ENCODE measurements around the gene SPATA12. TPM values are rescaled to one million over a fixed set of nuclear protein-coding genes. Genes with fewer than 3 reads are reported as not detected.

SPATA12 gene
- total and polyA plus RNA-seq, 4 donors, result not detected

- no peak overlapping the region for H3K27ac ChIP-seq (ENCODE audit: low read depth in 1 of 2, low read length in 2 of 2)
- H3K27me3 ChIP-seq (ENCODE audit: control insufficient read depth in 4 of 4, insufficient read depth in 4 of 4, low read length in 3 of 4), result no peaks in the 10 kb centered on the region
- H3K4me3 ChIP-seq (ENCODE audit: low read depth in 1 of 3, low read length in 3 of 3), result no peak overlapping the region
- 71% methylated on average over 5 of the region's 5 CpGs for WGBS
- no peak for DNase-seq (ENCODE audit: low spot score)
- no peaks in the 10 kb centered on the region for H3K4me1 ChIP-seq (ENCODE audit: control insufficient read depth in 4 of 4, insufficient read depth in 4 of 4, low read length in 3 of 4)
- TF ChIP-seq, protein P1, sequence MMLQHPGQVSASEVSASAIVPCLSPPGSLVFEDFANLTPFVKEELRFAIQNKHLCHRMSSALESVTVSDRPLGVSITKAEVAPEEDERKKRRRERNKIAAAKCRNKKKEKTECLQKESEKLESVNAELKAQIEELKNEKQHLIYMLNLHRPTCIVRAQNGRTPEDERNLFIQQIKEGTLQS (IDR thresholded peaks at IDR 0.05), result no peak
- TF ChIP-seq, protein P2, sequence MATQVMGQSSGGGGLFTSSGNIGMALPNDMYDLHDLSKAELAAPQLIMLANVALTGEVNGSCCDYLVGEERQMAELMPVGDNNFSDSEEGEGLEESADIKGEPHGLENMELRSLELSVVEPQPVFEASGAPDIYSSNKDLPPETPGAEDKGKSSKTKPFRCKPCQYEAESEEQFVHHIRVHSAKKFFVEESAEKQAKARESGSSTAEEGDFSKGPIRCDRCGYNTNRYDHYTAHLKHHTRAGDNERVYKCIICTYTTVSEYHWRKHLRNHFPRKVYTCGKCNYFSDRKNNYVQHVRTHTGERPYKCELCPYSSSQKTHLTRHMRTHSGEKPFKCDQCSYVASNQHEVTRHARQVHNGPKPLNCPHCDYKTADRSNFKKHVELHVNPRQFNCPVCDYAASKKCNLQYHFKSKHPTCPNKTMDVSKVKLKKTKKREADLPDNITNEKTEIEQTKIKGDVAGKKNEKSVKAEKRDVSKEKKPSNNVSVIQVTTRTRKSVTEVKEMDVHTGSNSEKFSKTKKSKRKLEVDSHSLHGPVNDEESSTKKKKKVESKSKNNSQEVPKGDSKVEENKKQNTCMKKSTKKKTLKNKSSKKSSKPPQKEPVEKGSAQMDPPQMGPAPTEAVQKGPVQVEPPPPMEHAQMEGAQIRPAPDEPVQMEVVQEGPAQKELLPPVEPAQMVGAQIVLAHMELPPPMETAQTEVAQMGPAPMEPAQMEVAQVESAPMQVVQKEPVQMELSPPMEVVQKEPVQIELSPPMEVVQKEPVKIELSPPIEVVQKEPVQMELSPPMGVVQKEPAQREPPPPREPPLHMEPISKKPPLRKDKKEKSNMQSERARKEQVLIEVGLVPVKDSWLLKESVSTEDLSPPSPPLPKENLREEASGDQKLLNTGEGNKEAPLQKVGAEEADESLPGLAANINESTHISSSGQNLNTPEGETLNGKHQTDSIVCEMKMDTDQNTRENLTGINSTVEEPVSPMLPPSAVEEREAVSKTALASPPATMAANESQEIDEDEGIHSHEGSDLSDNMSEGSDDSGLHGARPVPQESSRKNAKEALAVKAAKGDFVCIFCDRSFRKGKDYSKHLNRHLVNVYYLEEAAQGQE (IDR thresholded peaks at IDR 0.05), result no peak
- no peak for TF ChIP-seq JUND (IDR thresholded peaks at IDR 0.05)
- TF ChIP-seq HNF4A (conservative IDR thresholded peaks at IDR 0.05), result no peak
- TF ChIP-seq ZBTB33 (IDR thresholded peaks at IDR 0.05), result no peak
- TF ChIP-seq, protein P3, sequence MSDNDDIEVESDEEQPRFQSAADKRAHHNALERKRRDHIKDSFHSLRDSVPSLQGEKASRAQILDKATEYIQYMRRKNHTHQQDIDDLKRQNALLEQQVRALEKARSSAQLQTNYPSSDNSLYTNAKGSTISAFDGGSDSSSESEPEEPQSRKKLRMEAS (IDR thresholded peaks at IDR 0.05), result no peak
- TF ChIP-seq TAF1 (conservative IDR thresholded peaks at IDR 0.05), result no peak
- no peak for TF ChIP-seq EGR1 (IDR thresholded peaks at IDR 0.05; ENCODE audit: low read depth in 2 of 2)
- no peak for TF ChIP-seq FOXA2 (IDR thresholded peaks at IDR 0.05)
- TF ChIP-seq FOXA1 (IDR thresholded peaks at IDR 0.05), result no peak
- no peak for TF ChIP-seq GABPA (IDR thresholded peaks at IDR 0.05 in 1 of 2, conservative IDR thresholded peaks at IDR 0.05 in 1 of 2)
- no peak for TF ChIP-seq SP1 (IDR thresholded peaks at IDR 0.05)
- no peak for TF ChIP-seq NR2F2 (IDR thresholded peaks at IDR 0.05)
- no peak for TF ChIP-seq HNF4G (IDR thresholded peaks at IDR 0.05)
- TF ChIP-seq, protein P4, sequence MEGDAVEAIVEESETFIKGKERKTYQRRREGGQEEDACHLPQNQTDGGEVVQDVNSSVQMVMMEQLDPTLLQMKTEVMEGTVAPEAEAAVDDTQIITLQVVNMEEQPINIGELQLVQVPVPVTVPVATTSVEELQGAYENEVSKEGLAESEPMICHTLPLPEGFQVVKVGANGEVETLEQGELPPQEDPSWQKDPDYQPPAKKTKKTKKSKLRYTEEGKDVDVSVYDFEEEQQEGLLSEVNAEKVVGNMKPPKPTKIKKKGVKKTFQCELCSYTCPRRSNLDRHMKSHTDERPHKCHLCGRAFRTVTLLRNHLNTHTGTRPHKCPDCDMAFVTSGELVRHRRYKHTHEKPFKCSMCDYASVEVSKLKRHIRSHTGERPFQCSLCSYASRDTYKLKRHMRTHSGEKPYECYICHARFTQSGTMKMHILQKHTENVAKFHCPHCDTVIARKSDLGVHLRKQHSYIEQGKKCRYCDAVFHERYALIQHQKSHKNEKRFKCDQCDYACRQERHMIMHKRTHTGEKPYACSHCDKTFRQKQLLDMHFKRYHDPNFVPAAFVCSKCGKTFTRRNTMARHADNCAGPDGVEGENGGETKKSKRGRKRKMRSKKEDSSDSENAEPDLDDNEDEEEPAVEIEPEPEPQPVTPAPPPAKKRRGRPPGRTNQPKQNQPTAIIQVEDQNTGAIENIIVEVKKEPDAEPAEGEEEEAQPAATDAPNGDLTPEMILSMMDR (IDR thresholded peaks at IDR 0.05; ENCODE audit: low read depth, low read length, missing input control), result no peak
- TF ChIP-seq YY1 (IDR thresholded peaks at IDR 0.05), result no peak
- TF ChIP-seq RAD21 (IDR thresholded peaks at IDR 0.05), result no peak
- H3K9me3 ChIP-seq (ENCODE audit: control insufficient read depth in 4 of 4, low read length in 3 of 4), result no peaks in the 10 kb centered on the region
- no peaks in the 10 kb centered on the region for H3K36me3 ChIP-seq (ENCODE audit: control insufficient read depth in 4 of 4, insufficient read depth in 3 of 4, low read depth in 1 of 4, low read length in 3 of 4)
- H3K9ac ChIP-seq (ENCODE audit: low read depth in 1 of 2, low read length in 2 of 2), result no peak overlapping the region
These were observed 51.7 kb downstream of the SPATA12 start for GRCh38 chr3:57112206-57112605.

DNA sequence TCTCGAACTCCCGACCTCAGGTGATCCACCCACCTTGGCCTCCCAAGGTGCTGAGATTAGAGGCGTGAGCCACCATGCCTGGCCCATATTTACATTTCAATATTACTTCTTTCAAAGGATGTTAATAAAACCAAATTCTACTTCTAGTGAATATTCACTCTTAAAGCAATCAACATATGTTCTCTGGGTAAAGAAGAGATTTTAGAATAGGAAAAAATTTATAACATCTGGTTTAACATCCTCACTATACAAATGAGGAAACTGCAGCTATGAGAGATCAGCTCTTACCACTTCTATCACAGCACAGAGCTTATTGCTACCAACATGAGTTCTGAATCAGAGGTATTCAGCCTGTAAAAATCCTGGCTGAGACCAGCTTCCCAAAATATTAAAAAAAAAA lies 56.0 kb downstream of the SPATA12 start:
- no peak for DNase-seq (ENCODE audit: low spot score)
- no peaks in the 10 kb centered on the region for H3K27me3 ChIP-seq (ENCODE audit: control insufficient read depth in 4 of 4, insufficient read depth in 4 of 4, low read length in 3 of 4)
- WGBS, result 88% methylated on average over 3 of the region's 3 CpGs
- TF ChIP-seq HNF4G (IDR thresholded peaks at IDR 0.05) (no peak), FOXA1 (IDR thresholded peaks at IDR 0.05) (no peak), ZBTB33 (IDR thresholded peaks at IDR 0.05) (no peak), SP1 (IDR thresholded peaks at IDR 0.05) (no peak), HNF4A (conservative IDR thresholded peaks at IDR 0.05) (no peak), EGR1 (IDR thresholded peaks at IDR 0.05; ENCODE audit: low read depth in 2 of 2) (no peak), RAD21 (IDR thresholded peaks at IDR 0.05) (no peak), FOXA2 (IDR thresholded peaks at IDR 0.05) (no peak), RXRA (IDR thresholded peaks at IDR 0.05) (no peak), YY1 (IDR thresholded peaks at IDR 0.05) (no peak), GABPA (IDR thresholded peaks at IDR 0.05 in 1 of 2, conservative IDR thresholded peaks at IDR 0.05 in 1 of 2) (no peak)
- TF ChIP-seq, protein P1 (IDR thresholded peaks at IDR 0.05), result no peak
- TF ChIP-seq, protein P2 (IDR thresholded peaks at IDR 0.05), result no peak

More for the DNA sequence above, 56.0 kb downstream of the SPATA12 start:
- Histone ChIP-seq H3K36me3 (ENCODE audit: control insufficient read depth in 4 of 4, insufficient read depth in 3 of 4, low read depth in 1 of 4, low read length in 3 of 4) (no peaks in the 10 kb centered on the region), H3K27ac (ENCODE audit: low read depth in 1 of 2, low read length in 2 of 2) (no peak overlapping the region), H3K4me3 (ENCODE audit: low read depth in 1 of 3, low read length in 3 of 3) (no peak overlapping the region), H3K9ac (ENCODE audit: low read depth in 1 of 2, low read length in 2 of 2) (no peak overlapping the region), H3K9me3 (ENCODE audit: control insufficient read depth in 4 of 4, low read length in 3 of 4) (no peaks in the 10 kb centered on the region), H3K4me1 (ENCODE audit: control insufficient read depth in 4 of 4, insufficient read depth in 4 of 4, low read length in 3 of 4) (no peaks in the 10 kb centered on the region)

All from liver (tissue), 9 donors.